ENCODE data around the gene FAM98C.

The FAM98C gene

DNA sequence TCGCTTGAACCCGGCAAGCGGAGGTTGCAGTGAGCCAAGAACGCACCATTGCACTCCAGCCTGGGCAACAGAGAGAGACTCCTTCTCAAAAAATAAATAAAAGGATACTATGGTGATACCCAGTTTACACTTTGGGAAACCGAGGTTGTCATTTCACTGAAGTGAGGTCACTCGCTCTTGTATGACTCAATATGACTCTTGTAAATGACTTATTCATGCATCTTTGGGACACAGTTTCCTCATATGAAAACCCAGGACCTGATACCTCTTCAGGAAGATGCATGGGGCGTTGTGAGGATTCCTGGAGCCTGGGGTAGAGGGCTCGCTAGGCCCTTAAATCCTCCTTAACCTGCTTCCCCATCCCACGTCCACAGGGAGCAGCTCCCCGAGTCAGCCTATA, 24.0 kb upstream of the FAM98C start:
- DNase-seq: no peak

DNA sequence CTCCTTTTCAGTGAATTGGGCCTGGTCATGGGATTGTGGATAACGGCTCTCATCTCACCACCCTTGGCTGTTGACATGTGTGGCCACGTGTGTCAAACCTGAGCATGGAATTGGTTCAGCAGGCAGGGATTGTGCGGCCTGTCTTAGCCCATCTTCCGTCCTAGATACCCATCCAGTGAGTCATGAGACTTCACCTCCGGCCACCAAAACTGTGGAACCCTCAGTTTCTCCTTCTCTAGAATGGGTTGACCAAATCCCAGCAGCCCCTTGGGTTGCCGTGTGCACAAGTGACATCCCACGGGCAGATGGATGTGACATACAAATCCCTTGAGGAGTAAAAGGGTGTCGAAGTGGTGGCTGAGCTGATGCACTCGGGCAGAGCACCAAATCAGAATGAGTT, 21.8 kb upstream of the FAM98C start:
- no peak for DNase-seq

DNA sequence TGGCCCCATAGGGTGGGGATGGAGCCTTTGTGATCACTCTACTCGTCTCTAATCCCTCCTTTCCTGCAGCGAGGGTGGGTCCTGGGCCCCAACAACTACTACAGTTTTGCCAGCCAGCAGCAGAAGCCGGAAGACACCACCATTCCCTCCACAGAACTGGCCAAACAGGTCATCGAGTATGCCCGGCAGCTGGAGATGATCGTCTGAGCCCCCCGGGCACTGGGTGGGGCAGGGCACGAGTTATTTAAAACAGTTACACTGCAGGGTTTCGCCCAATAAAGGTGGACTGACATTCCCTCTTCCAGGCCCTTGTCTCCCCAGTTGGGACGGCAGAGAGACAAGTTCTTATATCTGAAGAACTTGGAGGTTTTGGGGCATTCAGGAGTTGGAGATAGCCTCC, 19.7 kb upstream of the FAM98C start:
- no peak for DNase-seq

DNA sequence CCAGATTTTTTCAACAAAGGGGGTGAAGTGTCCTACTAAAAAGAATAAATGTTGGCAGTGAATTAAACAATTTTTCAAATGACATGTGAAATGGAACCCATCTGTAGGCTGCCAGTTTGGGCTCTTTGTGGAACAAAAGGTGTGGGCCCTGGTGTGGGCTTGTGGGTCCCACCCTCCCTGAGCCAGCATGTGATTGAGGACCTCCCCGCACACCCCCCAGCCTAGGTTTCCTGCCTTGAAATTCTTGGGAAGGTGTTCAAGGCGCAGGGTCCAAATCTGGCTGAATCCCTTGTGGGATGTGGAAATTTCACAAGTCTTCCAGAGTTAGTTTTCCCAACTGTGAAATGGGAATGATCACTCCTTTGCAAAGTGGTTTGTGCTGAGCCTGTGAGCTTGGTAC, 19.1 kb upstream of the FAM98C start:
- no peak for DNase-seq

DNA sequence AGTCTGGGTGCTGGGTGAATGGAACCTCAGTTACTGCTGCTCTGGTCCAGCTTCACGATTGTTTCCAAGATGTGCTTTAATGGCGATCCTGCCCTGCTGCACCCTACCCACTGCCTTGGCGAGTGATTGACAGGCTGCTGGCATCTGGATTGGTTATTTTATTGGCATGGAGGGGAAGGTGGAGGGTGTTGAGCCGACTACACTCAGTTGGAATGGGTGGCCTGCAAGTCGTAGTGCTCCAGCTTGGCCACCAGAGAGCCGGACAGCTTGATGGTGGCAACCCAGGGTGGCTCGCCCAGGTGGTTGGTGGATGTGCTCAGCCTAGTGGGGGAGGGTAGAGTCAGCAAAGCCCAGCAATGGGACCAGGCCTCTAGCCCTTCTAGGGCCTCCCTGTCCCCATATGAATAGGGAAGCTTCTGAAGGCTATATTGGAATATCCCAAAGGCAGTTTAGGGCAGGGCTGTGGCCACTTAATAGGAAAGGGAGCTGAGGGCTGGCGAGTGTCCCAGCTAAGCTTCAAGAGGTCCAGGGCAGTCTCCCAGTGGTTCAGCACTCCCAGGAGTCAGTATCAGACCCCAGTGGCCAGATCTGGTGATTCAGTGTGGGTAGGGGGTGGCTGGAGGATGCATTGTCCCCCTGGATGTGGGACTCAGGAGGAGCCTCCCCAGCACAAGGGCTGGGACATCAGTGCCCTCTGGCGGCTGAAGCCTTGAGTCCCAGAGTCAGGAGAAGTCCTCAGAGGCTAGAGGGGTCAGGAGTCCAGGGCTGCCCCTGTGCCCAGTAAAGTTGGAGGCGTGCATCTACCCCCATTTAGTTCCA, 18.5 kb upstream of the FAM98C start:
- DNase-seq: no peak

DNA sequence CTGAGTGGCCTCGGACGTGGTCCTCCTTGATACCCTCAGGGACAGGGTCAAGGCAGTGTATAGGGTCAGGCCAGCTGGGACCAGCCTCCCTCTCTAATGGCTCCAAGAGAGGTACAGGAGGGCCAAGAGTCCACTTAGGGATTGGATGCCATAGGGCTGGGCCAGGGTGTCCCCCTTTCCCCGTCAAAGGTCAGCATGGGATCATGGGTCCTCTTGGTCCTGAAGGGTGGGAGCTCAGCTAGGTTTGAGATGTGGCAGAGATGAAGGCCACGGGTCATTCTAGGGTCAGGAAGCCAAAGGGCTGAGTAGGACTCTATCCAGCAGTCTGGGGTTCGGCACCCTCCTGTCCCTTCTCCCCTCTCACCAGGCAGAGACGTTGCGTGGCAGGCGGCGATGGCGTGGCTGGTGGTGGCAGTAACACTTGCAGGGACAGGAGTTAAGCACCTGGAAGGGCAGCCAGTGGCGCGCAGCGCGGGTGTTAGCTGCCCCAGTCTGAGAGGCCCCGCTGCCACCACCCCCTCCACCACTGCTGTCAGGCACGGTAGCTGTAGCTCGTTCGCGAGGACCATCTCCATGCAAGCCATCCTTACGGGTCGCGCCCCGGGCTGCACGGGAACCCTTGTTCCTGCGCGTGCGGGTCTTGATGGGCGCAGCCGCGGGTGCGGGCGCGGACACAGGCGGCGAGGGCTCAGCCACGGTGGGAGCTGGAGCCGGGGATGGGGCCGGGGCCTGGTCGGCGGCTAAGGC, 17.7 kb upstream of the FAM98C start:
- no peak for DNase-seq

DNA sequence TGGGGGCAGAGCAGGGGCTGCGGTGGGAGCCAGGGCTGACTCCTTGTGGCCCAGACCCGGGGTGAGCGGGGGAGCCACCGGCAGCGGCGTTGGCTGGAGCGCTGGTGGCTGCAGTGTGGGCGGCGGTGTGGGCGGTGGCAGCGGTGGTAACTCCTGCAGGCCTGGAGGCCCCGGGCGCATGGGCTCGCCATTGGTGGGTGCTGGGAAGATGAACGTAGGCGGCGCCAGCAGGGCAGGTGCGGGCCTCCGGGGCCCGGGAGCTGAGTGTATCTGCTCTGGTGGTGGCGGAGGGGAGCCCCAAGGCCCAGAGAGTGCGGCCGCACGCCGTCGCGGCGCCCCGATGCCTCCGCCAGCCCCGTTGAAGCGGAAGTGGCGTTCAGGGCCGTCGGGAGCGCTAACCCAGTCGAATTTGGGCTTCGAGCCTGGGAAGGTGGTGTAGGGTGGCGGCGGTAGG, 17.1 kb upstream of the FAM98C start:
- no peak for DNase-seq

DNA sequence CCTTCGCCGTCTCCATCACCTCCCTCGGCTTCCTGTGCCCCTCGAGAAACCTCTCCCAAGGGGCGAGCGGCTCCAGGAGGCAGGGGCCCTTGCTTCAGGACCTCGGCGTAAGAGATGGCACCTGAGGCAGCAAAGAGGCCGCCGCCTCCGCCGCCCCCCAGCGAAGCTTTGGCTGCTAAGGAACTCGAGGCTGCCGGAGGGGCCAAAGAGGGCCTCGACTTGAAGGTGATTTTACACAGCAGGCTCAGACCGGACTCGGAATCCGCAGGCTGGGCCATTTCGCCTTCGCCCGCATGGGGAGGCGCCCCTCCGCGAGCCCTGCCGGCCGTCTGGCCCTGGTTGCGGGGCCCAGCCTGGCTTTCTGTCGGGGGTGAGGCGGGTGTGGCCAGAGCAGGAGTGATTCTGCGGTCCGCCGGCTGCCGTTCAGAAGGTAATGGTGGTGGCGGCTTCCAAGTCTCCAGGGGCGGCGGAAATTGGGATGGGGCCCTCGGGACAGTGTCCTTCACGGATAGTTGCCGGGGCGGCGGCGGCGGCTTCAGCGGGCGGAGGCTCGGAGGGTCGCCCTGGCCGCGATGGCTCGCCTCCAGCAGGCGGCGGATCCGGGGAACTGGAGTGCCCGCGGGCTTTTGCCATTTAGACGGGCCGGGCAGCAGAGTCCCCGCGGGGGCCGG, 16.5 kb upstream of the FAM98C start:
- DNase-seq: no peak

DNA sequence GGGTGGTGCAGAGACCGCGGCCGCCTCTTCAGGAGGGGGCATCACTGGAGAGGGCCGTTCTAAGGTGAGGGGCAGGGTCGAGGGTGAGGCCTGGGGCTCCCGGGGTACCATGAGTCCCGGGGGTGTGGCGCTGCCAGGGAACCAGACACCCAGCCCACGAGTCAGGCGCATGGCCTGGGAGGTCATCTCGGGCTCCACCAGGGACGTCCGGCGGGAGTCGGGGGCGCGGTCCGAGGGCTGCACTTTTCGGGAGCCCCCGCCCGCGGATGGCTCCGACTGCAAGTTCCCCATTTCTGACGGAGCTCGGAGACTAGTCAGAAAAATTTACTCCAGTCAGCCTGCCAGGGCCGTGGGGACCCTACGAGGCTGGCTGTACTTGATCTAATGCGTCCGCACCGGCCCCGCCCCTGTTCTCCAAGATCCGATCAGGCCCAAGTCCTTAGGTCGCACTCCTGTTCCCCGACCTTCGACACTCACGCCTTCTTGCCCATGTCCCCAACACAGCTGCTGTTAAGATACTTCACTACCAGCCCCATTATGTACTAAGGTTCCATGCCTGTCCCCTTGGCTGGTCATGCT, 15.8 kb upstream of the FAM98C start:
- peak in 1 of 2 donors; percentile 13 for DNase-seq

DNA sequence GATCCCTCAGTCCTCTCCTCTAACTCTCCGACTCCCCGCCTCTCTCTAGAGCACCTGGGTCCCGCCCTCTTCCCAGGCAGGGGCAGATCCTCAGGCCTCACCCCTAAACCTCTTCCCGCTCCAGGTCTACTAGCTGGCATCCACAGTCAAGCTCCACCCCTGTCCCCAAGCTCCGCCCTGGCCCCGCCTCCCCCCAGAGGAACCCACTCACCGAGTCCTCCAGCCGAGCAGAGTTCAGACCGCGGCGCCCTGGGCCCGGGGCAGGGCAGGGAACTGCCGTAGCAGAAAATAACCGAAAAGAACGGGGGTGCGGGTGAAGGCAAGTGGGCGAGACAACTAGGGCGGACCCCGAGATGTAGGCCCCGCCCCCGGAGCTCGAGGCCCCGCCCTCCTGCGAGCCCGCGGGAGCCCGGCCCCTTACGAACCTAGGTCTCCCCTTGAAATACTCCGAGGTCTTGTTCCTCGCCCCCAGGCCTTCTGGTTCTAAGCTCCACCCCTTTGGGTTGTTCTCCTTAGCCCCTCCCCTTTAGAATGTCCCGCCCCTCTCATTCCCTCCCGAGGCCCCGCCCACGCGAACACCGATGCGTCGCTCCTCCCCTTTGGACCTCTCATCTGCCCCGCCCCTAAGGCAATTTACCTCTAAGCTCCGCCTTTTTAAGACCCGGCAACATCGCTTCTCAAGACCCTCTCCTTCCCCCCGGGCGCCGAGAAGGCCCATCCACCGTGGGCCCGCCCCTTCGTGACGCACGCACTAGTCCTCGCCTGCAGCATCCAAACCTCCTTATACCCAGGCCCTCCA, 15.1 kb upstream of the FAM98C start, which contains the start of gene GGN:
Gene GGN, minus strand, starts transcription at position 485 of the 799 bp plus-strand sequence. CDS start 773 bp downstream, outside the sequence.
- peak; percentile 81 to 87 for DNase-seq

DNA sequence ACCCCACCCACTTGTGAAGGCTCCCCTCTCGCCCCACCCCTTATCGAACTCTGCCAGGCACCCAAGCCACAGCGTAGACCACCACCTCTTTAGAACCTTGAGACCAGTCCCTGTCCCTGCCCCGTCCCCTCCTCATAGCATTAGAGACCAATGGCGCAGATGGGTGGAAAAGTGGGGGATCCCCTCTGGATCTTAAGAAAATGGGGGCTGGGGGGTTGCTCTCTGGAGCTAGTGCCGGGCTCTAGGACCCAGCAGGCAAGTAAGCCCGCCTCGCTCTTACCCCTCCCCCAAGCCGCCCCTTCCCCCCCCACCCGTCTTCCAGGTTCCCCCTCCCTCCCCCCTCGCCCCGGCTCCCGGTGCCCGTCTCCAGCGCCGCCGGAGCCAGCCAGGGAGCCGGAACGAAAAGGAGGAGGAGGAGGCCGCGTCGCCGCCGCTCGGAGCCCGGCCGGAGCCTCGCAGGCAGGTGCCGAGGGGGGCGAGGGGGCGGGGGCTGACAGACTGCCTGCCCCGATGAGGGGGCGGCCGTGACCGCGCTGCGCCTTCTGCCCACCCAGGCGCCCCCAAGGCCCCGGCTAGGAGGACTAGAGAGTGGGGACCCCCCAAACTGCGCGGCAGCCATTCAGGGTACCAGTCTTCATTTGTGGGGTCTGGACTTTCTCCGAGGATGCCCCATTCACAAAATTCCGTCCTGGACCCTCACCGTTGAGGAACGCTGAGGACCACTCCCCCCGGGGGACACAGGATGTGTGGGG, 14.4 kb upstream of the FAM98C start, which contains the start of gene SPRED3:
Gene SPRED3, plus strand, starts transcription at position 349 of the 752 bp plus-strand sequence. CDS start 1,606 bp downstream, outside the sequence.
- DNase-seq: no peak

DNA sequence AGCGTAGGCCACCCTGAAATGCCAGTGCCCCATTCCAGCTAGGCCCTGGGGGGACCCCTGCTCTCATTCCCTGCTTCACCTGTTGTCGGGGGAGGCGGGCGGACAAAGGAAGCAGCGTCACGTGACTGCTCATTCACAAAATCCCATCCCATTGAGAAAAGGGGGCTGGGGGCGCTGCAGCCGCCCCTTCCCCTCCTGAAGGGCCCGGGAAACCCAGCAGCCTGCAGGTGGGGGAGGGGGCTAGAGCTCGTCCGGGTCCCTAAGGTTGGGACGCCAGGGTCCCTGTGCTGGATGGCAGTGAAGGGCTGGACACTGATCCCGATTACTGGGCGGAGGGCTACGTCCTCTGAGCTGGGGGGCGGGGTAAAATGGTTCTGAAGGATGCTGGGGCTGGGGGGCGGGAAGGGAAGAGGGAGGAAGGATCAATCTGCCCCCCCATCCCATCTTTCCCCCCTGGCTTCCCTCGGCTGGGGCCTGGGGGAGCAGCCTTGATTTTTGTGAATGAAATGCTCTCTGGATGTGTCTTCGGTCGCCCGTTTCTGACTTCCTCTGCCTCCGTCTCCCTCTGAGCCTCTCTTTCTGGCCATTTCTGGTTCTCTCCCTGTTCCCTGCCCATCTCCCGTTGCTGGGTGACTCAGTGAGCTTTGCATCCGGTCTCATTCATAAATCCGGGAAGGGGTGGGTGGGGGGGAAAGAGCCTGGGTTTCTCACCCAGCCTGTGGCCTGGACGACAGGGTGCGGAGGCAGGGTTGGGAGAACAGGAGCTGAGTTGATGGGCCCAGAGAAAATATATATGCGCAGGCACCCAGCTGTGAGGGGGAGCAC, 13.6 kb upstream of the FAM98C start:
- no peak for DNase-seq

DNA sequence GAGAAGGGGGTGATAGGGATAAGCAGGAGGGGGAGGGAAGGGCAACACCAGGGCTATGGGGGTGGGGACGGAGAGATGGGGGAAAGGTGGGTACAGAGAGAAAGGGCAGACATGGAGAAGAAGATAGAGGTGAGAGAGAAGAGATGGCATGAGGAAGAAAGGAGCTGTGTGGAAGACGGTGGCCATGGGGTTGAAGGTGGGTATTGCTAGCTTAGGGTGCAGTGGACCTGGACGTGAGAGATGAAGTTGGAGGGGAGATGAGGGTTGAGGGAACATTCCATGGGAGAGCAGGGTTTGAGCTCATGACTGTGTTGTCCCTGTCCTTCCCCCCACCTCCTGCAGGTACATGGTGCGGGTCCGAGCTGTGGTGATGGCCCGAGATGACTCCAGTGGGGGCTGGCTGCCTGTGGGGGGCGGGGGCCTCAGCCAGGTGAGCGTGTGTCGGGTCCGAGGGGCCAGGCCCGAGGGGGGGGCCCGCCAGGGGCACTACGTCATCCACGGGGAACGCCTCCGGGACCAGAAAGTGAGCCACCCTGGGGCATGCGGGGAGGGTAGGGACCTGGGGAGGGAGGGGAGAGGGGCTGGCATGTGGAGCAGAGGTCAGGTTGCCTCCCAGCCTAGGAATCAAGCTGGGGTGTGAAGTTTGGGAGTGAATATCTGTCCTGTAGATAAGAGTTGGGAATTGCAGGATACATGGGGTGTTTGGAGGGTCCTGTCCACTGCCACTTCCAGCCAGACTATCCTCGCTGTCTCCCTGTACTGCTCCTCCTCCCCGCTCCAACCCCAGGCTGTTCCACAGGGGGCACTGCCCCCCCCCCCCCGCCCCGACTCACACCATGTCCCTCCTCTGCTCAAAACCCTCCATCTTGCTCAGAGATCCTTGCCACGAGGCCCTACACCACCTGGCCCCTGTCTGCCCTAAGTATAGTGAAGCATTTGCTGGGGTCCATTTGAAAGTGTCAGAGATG, 12.7 kb upstream of the FAM98C start:
- no peak for DNase-seq

DNA sequence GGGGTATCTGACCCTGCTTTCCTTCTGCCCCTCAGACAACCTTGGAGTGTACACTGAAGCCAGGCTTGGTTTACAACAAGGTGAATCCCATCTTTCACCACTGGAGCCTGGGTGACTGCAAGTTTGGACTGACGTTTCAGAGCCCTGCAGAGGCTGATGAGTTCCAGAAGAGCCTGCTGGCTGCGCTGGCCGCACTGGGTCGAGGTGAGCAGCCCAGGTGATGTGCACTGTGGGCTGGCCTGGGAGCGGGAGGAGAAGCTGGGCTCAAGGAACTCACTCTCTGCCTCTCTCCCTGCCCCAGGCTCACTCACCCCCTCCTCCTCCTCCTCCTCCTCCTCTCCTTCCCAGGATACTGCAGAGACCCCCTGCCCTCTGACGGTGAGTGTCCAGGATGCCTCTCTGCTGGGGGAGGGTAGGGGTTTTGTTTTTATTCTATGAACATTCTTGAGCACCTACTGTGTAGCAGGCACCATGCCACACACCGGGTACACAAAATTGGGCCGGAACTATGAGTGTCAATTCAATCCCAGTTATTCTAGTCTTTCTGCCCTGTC, 10.9 kb upstream of the FAM98C start:
- DNase-seq: no peak

DNA sequence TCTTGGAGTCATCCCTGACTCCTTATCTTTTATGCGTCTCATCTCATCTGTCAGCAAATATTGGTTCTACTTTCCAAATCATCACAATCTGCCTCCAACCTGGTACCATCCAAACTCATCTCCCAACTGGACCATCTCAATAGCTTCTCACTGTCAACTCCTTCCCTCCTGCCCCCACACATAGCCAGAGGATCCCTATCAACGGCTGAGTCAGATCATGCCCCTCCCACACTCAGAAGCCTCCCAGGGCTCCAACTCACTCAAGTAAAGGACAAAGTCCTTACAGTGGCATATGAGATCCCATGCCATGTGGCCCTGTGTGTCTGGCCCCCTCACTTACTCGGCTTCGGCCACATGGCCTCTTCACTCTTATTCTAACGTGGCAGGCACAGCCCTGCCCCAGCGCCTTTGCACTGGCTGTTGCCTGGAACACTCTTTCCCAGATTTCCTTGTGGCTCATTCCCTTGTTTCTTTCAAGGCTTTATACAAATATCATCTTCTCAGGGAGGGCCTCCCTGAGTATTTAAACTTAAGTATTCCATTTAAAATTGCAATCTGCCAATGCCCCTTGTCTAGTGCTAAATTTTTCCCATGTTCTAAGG, 10.1 kb upstream of the FAM98C start:
- DNase-seq: no peak

DNA sequence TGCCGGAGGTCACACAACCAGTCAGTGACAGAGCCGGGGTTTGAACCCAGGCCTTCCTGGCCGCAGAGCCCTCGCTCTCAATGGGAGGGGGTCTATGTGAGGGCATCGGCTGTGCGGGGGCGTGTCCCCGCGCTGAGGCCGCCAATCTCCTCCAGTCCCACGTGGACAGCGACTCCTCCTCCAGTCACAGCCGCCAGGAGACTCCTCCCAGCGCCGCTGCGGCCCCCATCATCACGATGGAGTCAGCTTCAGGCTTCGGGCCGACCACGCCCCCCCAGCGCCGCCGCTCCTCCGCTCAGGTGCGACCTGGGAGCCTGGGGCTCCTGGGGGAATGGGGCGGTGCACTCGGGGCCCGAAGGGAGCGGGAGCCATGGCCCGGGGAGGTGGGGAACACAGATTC, 8.4 kb upstream of the FAM98C start:
- peak; percentile 78 to 81 for DNase-seq

DNA sequence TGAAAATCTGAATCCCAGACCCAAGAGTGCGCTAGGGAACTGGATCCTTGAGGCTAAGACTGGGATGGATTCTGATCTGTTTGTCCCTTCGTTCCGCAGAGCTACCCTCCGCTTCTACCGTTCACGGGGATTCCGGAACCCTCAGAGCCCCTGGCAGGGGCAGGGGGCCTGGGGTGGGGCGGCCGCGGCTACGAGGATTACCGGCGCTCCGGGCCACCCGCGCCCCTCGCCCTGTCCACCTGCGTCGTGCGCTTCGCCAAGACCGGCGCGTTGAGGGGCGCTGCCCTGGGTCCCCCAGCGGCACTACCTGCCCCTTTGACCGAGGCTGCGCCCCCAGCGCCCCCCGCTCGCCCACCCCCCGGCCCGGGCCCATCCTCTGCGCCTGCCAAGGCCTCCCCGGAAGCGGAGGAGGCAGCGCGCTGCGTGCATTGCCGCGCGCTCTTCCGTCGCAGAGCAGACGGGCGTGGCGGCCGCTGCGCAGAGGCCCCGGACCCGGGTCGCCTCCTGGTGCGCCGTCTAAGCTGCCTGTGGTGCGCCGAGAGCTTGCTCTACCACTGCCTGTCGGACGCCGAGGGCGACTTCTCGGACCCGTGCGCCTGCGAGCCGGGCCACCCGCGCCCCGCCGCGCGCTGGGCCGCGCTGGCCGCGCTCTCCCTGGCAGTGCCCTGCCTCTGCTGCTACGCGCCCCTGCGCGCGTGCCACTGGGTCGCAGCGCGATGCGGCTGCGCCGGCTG, 7.3 kb upstream of the FAM98C start:
- peak; percentile 28 to 35 for DNase-seq

DNA sequence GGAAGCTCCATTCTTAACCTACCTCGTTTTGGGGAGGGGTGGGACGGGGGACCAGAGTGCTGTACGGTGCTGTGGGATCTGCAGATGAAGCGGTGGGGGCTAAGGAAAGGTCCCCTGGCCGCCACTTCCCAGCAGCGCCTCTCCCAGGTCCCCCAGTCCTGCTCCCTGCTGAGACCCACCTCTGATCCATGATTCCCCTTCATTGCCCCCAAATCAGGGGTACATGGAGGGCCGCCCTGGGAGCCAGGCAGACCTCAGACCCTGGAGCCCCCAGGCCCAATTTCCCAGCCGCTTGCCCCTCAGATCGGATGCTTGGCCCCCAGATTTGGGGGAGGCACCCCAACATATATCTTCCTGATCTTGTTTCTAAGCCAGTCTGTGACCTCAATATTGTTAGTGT, 3.8 kb upstream of the FAM98C start:
- no peak for DNase-seq
